ENCODE results near the gene FAM169A. TPM values are rescaled to one million over a fixed set of nuclear protein-coding genes. Genes with fewer than 3 reads are reported as not detected.
"Not testable (repeated sequence)": the region's sequence is repeated elsewhere in the genome, so short reads cannot be mapped to it uniquely, and the experiment has no call there.

FAM169A gene
- total RNA-seq, 4 donors from 2014 or later: 0.47 to 3.4 (median 1.1) TPM

DNA sequence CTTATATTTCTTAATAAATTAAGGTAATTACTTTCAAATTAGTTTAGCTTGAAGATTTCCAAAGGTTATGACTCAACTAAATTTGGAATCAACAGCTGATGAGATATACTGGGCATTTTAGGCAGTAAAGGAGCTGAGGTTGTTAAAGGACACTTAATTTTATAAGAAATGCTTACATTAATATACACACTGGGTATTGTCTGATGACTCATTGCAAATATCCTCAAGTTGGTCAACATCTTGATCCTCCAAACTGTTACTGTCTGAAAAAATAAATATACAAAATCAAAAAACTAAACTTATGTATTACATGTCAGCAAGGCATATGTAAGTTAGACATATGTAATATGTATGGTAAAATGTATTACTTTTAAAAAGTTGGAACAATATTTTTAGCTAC, 102.7 kb downstream of the FAM169A start:
- H3K4me1 ChIP-seq: peaks cover 5 to 38% (median 18%) of the 10 kb centered on the region in 3 donors
- H3K27me3 ChIP-seq: no peaks in the 10 kb centered on the region
- H3K9me3 ChIP-seq: no peaks in the 10 kb centered on the region
- peaks cover 0 to 46% of the 10 kb centered on the region in 2 donors for H3K36me3 ChIP-seq
- H3K27ac ChIP-seq: no peak overlapping the region
- H3K4me3 ChIP-seq: no peak overlapping the region
- TF ChIP-seq POLR2A (IDR thresholded peaks at IDR 0.05): no peak
- TF ChIP-seq POLR2AphosphoS5 (IDR thresholded peaks at IDR 0.05): no peak
- TF ChIP-seq EP300 (IDR thresholded peaks at IDR 0.05): no peak
- TF ChIP-seq, protein P1, sequence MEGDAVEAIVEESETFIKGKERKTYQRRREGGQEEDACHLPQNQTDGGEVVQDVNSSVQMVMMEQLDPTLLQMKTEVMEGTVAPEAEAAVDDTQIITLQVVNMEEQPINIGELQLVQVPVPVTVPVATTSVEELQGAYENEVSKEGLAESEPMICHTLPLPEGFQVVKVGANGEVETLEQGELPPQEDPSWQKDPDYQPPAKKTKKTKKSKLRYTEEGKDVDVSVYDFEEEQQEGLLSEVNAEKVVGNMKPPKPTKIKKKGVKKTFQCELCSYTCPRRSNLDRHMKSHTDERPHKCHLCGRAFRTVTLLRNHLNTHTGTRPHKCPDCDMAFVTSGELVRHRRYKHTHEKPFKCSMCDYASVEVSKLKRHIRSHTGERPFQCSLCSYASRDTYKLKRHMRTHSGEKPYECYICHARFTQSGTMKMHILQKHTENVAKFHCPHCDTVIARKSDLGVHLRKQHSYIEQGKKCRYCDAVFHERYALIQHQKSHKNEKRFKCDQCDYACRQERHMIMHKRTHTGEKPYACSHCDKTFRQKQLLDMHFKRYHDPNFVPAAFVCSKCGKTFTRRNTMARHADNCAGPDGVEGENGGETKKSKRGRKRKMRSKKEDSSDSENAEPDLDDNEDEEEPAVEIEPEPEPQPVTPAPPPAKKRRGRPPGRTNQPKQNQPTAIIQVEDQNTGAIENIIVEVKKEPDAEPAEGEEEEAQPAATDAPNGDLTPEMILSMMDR (IDR thresholded peaks at IDR 0.05): no peak
- no peak for ATAC-seq

DNA sequence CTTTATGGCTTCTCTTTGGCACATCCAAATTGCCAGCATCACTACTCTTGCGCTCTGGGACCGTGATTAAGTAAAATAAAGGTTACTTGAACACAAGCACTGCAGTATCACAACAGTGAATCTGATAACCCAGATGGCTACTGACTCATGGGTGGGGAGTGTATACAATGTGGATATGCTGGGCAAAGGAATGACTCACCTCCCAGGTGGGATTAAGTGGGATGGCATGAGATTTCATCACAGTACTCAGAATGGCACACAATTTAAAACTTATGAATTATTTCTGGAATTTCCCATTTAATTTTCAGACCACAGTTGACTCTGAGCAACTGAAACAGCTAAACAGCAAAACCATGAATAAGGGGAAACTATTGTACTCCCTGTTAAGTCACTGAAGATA, 103.6 kb downstream of the FAM169A start:
- H3K27me3 ChIP-seq: no peaks in the 10 kb centered on the region
- H3K4me1 ChIP-seq: peaks cover 0 to 29% (median 13%) of the 10 kb centered on the region in 3 donors
- TF ChIP-seq EP300 (IDR thresholded peaks at IDR 0.05) (no peak), POLR2AphosphoS5 (IDR thresholded peaks at IDR 0.05) (no peak)
- TF ChIP-seq, protein P1 (IDR thresholded peaks at IDR 0.05): no peak
- no peak overlapping the region for H3K27ac ChIP-seq
- ATAC-seq: no peak
- no peak overlapping the region for H3K4me3 ChIP-seq
- 92% methylated on average over 2 of the region's 2 CpGs; no CpG with 5 or more reads in 1 of the 2 donors for WGBS, 2 donors (ENCODE audit: low coverage in 1 of 2)
- H3K36me3 ChIP-seq: peaks cover 0 to 55% of the 10 kb centered on the region in 2 donors
- no peaks in the 10 kb centered on the region for H3K9me3 ChIP-seq

- H3K9me3 ChIP-seq: no peaks in the 10 kb centered on the region
- no peak for ATAC-seq
- no peak overlapping the region for H3K27ac ChIP-seq
- H3K4me1 ChIP-seq: peaks cover 0 to 27% (median 13%) of the 10 kb centered on the region in 3 donors
- WGBS, 2 donors (ENCODE audit: low coverage in 1 of 2): 69 to 78% methylated on average over 1 of the region's 1 CpG
- no peaks in the 10 kb centered on the region for H3K27me3 ChIP-seq
- H3K36me3 ChIP-seq: peaks cover 0 to 69% of the 10 kb centered on the region in 2 donors
- H3K4me3 ChIP-seq: no peak overlapping the region
- TF ChIP-seq, protein P1 (IDR thresholded peaks at IDR 0.05): no peak
- no peak for TF ChIP-seq POLR2AphosphoS5 (IDR thresholded peaks at IDR 0.05)
- no peak for TF ChIP-seq EP300 (IDR thresholded peaks at IDR 0.05)
- TF ChIP-seq POLR2A (IDR thresholded peaks at IDR 0.05): no peak
Observed at GRCh38 chr5:74761241-74761640, 104.9 kb downstream of the FAM169A start.

DNA sequence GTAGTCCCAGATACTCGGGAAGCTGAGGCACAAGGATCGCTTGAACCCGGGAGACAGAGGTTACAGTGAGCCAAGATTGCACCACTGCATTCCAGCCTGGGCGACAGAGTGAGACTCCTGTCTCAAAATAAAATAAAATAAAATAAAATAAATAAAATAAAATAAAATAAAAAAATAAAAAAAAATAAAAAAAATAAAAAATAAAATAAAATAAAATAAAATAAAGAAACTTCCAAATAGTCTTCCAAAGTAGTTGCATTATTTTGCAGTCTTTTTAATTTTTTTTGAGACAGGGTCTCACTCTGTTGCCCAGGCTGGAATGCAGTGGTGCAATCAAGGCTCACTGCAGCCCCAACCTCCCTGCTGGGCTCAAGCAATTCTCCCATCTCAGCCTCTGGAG, 117.4 kb downstream of the FAM169A start:
- not testable (repeated sequence) for H3K9me3 ChIP-seq, H3K27ac ChIP-seq, ATAC-seq, H3K4me3 ChIP-seq, H3K4me1 ChIP-seq, H3K27me3 ChIP-seq
- peaks cover 0 to 84% of the 10 kb centered on the region in 2 donors for H3K36me3 ChIP-seq
- WGBS, 2 donors (ENCODE audit: low coverage in 1 of 2): 100% methylated on average over 4 of the region's 4 CpGs; no CpG with 5 or more reads in 1 of the 2 donors

DNA sequence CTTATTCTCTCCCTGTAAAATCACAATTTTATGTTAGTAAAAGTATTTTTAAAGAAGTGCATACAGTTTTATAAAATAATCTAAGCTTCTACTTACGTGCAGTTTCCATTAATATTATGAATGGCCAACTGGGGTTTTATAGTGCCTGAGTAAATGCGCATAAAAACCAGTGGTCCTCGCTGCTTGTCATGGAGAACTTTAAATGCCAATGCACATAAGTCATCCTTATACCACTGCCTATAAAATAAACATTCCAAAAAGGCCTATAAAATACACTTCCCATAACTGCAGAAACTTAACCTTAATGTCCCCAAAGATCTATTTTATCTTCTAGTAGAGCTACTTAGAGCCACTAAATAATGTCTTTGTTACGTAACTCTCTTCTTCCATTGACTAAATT, 127.8 kb downstream of the FAM169A start:
- no peak for ATAC-seq

DNA sequence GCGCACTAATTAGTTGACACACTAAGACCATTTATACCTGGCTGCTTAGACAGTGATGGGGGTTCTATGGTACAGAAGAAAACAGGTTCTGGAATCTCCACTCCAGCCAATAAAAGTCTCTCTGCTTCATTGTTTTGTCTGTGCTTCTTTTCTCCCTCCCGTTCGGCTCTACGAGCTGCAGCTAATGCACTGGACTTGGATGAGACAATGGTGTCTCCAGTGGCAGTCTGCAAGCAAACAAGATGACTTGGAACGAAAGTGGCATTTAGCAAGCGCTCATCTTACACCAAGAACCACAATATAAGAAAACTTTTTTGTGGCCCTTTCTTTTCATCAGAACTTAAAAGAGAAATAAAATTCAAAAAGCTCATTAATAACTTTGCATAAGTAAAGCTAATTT, 129.4 kb downstream of the FAM169A start:
- no peak for ATAC-seq
- no peaks in the 10 kb centered on the region for H3K27me3 ChIP-seq
- H3K4me1 ChIP-seq: no peaks in the 10 kb centered on the region
- 73 to 97% methylated on average over 5 to 6 of the region's 6 CpGs for WGBS, 2 donors (ENCODE audit: low coverage in 1 of 2)
- H3K36me3 ChIP-seq: peaks cover 3 to 92% of the 10 kb centered on the region in 2 donors
- TF ChIP-seq, protein P1 (IDR thresholded peaks at IDR 0.05): no peak
- TF ChIP-seq POLR2AphosphoS5 (IDR thresholded peaks at IDR 0.05): no peak
- no peak for TF ChIP-seq EP300 (IDR thresholded peaks at IDR 0.05)
- no peak for TF ChIP-seq POLR2A (IDR thresholded peaks at IDR 0.05)
- no peaks in the 10 kb centered on the region for H3K9me3 ChIP-seq
- H3K27ac ChIP-seq: no peak overlapping the region
- no peak overlapping the region for H3K4me3 ChIP-seq

More for the DNA sequence above, 127.8 kb downstream of the FAM169A start:
- Histone ChIP-seq H3K9me3 (no peaks in the 10 kb centered on the region), H3K27me3 (no peaks in the 10 kb centered on the region), H3K4me3 (no peak overlapping the region), H3K27ac (no peak overlapping the region), H3K4me1 (no peaks in the 10 kb centered on the region), H3K36me3 (peaks cover 3 to 92% of the 10 kb centered on the region in 2 donors)
- no peak for TF ChIP-seq POLR2A (IDR thresholded peaks at IDR 0.05)
- no peak for TF ChIP-seq EP300 (IDR thresholded peaks at IDR 0.05)
- WGBS, 2 donors (ENCODE audit: low coverage in 1 of 2): 89 to 92% methylated on average over 4 of the region's 4 CpGs

Small RNAs within 50 kb of the gene (small RNA-seq; reads per million reads assigned to genes)
- 0 reads per million in 4 donors for gene RF00561

Other genes starting within 250 kb of the FAM169A start
- 10 to 100 TPM in 1 of 4 donors, 1 to 10 TPM in 3; 4.0 to 14.2 (median 7.7) TPM for gene ENC1, start 225.7 kb downstream of the FAM169A start, total RNA-seq
- 100 to 1,000 TPM in 2 of 4 donors, 10 to 100 TPM in 2; 89.1 to 135 (median 103) TPM for gene HEXB, start 181.2 kb downstream of the FAM169A start, total RNA-seq
- gene GFM2, start 99.3 kb downstream of the FAM169A start, total RNA-seq: 10 to 100 TPM; 10.1 to 21.9 (median 16.4) TPM
- gene NSA2, start 99.1 kb downstream of the FAM169A start, total RNA-seq: 100 to 1,000 TPM; 101 to 138 (median 120) TPM
- gene GCNT4, start 186.2 kb upstream of the FAM169A start, total RNA-seq: 10 to 100 TPM in 1 of 4 donors, 1 to 10 TPM in 3; 4.0 to 14.3 (median 6.0) TPM

All from gastroesophageal sphincter (tissue), 4 donors.